GM12878 (cell line): ENCODE data around the gene CUTC. TPM values are rescaled to one million over a fixed set of nuclear protein-coding genes. Genes with fewer than 3 reads are reported as not detected.

Experiments
- ASH2L ChIP-seq: fragments of 300-600, 200-600 bp; sonication (generic); IDR thresholded peaks from 2 replicates; pipeline ENCODE4 v1.6.1; 2017; ENCODE audit warnings: low read depth, mild to moderate bottlenecking, borderline replicate concordance
- CEBPB ChIP-seq, 2 experiments: fragments of 150-350 bp in 1 of 2; IDR thresholded peaks; 2 replicates each; pipeline ENCODE4 v1.6.1; 2012 to 2014; ENCODE audit warnings: low read depth in 2 of 2, low read length in 2 of 2, borderline replicate concordance in 1 of 2, inconsistent platforms in 1 of 2
- CHD1 ChIP-seq: IDR thresholded peaks from 2 replicates; pipeline ENCODE4 v1.6.1; 2012; ENCODE audit warnings: low read depth, low read length, improper control_type of control experiment
- EED ChIP-seq: sonication (generic); IDR thresholded peaks from 2 replicates; pipeline ENCODE4 v1.6.1; 2016; ENCODE audit warnings: antibody characterized with exemption, low read depth
- EP300 ChIP-seq, 2 experiments: fragments of 150-350 bp in 1 of 2; IDR thresholded peaks; 2 replicates each; pipeline ENCODE4 v1.6.1; 2011 to 2012; ENCODE audit warnings: low read depth in 2 of 2, low read length in 2 of 2, borderline replicate concordance in 1 of 2, improper control_type of control experiment in 1 of 2, inconsistent platforms in 1 of 2; ENCODE audit not compliant: control insufficient read depth in 1 of 2
- HDAC2 ChIP-seq: fragments of 200-600 bp; sonication (generic); IDR thresholded peaks from 2 replicates; pipeline ENCODE4 v1.6.1; 2017
- HDAC6 ChIP-seq: fragments of 200-600 bp; sonication (generic); IDR thresholded peaks from one replicate; pipeline ENCODE4 v1.8.0; 2017; ENCODE audit warnings: antibody characterized with exemption; ENCODE audit not compliant: unreplicated experiment
- MEF2B ChIP-seq: fragments of 450-650 bp; IDR thresholded peaks from 2 replicates; pipeline ENCODE4 v1.6.1; 2018; ENCODE audit warnings: mild to moderate bottlenecking, moderate library complexity; ENCODE audit not compliant: partially characterized antibody, poor library complexity, severe bottlenecking
- MTA2 ChIP-seq: fragments of 450-650 bp; IDR thresholded peaks from 2 replicates; pipeline ENCODE4 v1.6.1; 2016; ENCODE audit warnings: low read depth, mild to moderate bottlenecking, moderate library complexity
- MXI1 ChIP-seq: fragments of 150-350 bp; IDR thresholded peaks from 2 replicates; pipeline ENCODE4 v1.6.1; 2011; ENCODE audit warnings: low read depth, mild to moderate bottlenecking, inconsistent platforms, low read length, improper control_type of control experiment
- MYC ChIP-seq: IDR thresholded peaks from 2 replicates; pipeline ENCODE4 v1.6.1; 2011; ENCODE audit warnings: mild to moderate bottlenecking, low read length, moderate library complexity, inconsistent platforms; ENCODE audit not compliant: insufficient read depth, insufficient replicate concordance, insufficient read length, severe bottlenecking
- NR2F1 ChIP-seq: fragments of 450-650 bp; conservative IDR thresholded peaks from 2 replicates; pipeline ENCODE4 v1.6.1; 2017; ENCODE audit warnings: mild to moderate bottlenecking
- PAX8 ChIP-seq: fragments of 450-650 bp; IDR thresholded peaks from 2 replicates; pipeline ENCODE4 v1.6.1; 2017; ENCODE audit warnings: mild to moderate bottlenecking, moderate library complexity
- PRDM15 ChIP-seq: fragments of 450-650 bp; formaldehyde crosslinking; IDR thresholded peaks from 2 replicates; pipeline ENCODE4 v1.4.0; 2020; ENCODE audit warnings: mild to moderate bottlenecking, moderate library complexity
- RAD51 ChIP-seq: fragments of 450-650 bp; IDR thresholded peaks from 2 replicates; pipeline ENCODE4 v1.6.1; 2016; ENCODE audit warnings: moderate library complexity, mild to moderate bottlenecking, inconsistent platforms
- SIN3A ChIP-seq: IDR thresholded peaks from 2 replicates; pipeline ENCODE4 v1.6.1; 2012; ENCODE audit warnings: low read depth, low read length, improper control_type of control experiment
- TAF1 ChIP-seq: IDR thresholded peaks from 2 replicates; pipeline ENCODE4 v1.6.1; 2011; ENCODE audit warnings: mild to moderate bottlenecking, low read depth, low read length, borderline replicate concordance
- TCF3 ChIP-seq: IDR thresholded peaks from 2 replicates; pipeline ENCODE4 v1.6.1; 2012; ENCODE audit warnings: low read depth, mild to moderate bottlenecking, low read length, borderline replicate concordance; ENCODE audit not compliant: insufficient read depth
- ZZZ3 ChIP-seq: IDR thresholded peaks from 2 replicates; pipeline ENCODE4 v1.6.1; 2011; ENCODE audit warnings: low read depth; ENCODE audit not compliant: control insufficient read depth, insufficient read length
- polyA plus RNA-seq, 11 experiments: library from polyadenylated mRNA; depleted of rRNA in 4 of 11; unstranded in 6 of 11; stranded (reverse) in 5 of 11; fragments of >200 nt; fragmentation: Nextera tagmentation in 4 of 11; fragmentation: Illumina TruSeq in 1 of 11; extraction: Ambion mirVana in 4 of 11; extraction: Trizol in 1 of 11; gene quantifications; 1 replicate in 1 of 11; 2 replicates in 10 of 11; pipeline versions ENCODE4 v1.2.1 to v1.2.3, GENCODE V29; 2011 to 2016; ENCODE audit warnings: inconsistent platforms in 2 of 11, missing spikeins in 2 of 11, low read depth in 1 of 11
- total RNA-seq, 4 experiments: library from RNA; depleted of rRNA in 3 of 4; stranded (reverse); fragments of >200 nt in 3 of 4; fragmentation: Illumina TruSeq in 1 of 4; extraction: Trizol in 1 of 4; gene quantifications; 2 replicates each; pipeline versions ENCODE4 v1.2.1 to v1.2.3, GENCODE V29; 2013 to 2021
- TF ChIP-seq, protein P1 (sequence below): fragments of 450-650 bp; formaldehyde crosslinking; IDR thresholded peaks from 2 replicates; pipeline ENCODE4 v1.4.0; 2022; ENCODE audit warnings: mild to moderate bottlenecking, moderate library complexity
- TF ChIP-seq, protein P2 (sequence below): fragments of 450-650 bp; conservative IDR thresholded peaks from 2 replicates; pipeline ENCODE4 v1.6.1; 2017; ENCODE audit warnings: mild to moderate bottlenecking, moderate library complexity

CUTC gene
- total and polyA plus RNA-seq, 10 of the 15 experiments (the other 5 are each of a cell fraction or from before 2014, with no cell fraction given): 23.8 to 71.7 (median 40.8) TPM

- TF ChIP-seq NR2F1: no peak
- TF ChIP-seq MYC: no peak
- no peak for TF ChIP-seq EED
- no peak for TF ChIP-seq SIN3A
- TF ChIP-seq HDAC2: no peak
- TF ChIP-seq CEBPB (IDR thresholded peaks at IDR 0.05; ENCODE audit: borderline replicate concordance in 1 of 2, low read depth in 2 of 2, low read length in 2 of 2): no peak
- TF ChIP-seq MEF2B: peak; percentile 11
- no peak for TF ChIP-seq ASH2L
- no peak for TF ChIP-seq CHD1
- peak; percentile 47; the same call in 1 of the 2 replicates for TF ChIP-seq MTA2
- no peak for TF ChIP-seq HDAC6
- no peak for TF ChIP-seq RAD51
- TF ChIP-seq, protein P1, sequence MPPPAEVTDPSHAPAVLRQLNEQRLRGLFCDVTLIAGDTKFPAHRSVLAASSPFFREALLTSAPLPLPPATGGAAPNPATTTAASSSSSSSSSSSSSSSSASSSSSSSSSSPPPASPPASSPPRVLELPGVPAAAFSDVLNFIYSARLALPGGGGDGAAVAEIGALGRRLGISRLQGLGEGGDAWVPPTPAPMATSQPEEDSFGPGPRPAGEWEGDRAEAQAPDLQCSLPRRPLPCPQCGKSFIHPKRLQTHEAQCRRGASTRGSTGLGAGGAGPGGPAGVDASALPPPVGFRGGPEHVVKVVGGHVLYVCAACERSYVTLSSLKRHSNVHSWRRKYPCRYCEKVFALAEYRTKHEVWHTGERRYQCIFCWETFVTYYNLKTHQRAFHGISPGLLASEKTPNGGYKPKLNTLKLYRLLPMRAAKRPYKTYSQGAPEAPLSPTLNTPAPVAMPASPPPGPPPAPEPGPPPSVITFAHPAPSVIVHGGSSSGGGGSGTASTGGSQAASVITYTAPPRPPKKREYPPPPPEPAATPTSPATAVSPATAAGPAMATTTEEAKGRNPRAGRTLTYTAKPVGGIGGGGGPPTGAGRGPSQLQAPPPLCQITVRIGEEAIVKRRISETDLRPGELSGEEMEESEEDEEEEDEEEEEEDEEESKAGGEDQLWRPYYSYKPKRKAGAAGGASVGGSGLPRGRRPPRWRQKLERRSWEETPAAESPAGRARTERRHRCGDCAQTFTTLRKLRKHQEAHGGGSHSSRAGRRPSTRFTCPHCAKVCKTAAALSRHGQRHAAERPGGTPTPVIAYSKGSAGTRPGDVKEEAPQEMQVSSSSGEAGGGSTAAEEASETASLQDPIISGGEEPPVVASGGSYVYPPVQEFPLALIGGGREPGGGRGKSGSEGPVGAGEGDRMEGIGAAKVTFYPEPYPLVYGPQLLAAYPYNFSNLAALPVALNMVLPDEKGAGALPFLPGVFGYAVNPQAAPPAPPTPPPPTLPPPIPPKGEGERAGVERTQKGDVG (CRISPR knock-in tag): no peak
- no peak for TF ChIP-seq PRDM15 (CRISPR knock-in tag)
- TF ChIP-seq PAX8: 0 out of 2 replicates have a peak, but pooled peaks have one; percentile 45
- no peak for TF ChIP-seq TAF1
- TF ChIP-seq MXI1: peak; percentile 50; the same call in 1 of the 2 replicates
- no peak for TF ChIP-seq TCF3
- no peak for TF ChIP-seq ZZZ3
- TF ChIP-seq EP300 (IDR thresholded peaks at IDR 0.05; ENCODE audit: borderline replicate concordance in 1 of 2, control insufficient read depth in 1 of 2, low read depth in 2 of 2, low read length in 2 of 2): peak; percentile 41 to 43; a peak in 2 of 4 replicates
- TF ChIP-seq, protein P2, sequence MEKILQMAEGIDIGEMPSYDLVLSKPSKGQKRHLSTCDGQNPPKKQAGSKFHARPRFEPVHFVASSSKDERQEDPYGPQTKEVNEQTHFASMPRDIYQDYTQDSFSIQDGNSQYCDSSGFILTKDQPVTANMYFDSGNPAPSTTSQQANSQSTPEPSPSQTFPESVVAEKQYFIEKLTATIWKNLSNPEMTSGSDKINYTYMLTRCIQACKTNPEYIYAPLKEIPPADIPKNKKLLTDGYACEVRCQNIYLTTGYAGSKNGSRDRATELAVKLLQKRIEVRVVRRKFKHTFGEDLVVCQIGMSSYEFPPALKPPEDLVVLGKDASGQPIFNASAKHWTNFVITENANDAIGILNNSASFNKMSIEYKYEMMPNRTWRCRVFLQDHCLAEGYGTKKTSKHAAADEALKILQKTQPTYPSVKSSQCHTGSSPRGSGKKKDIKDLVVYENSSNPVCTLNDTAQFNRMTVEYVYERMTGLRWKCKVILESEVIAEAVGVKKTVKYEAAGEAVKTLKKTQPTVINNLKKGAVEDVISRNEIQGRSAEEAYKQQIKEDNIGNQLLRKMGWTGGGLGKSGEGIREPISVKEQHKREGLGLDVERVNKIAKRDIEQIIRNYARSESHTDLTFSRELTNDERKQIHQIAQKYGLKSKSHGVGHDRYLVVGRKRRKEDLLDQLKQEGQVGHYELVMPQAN: no peak
These were observed 22.4 kb upstream of the CUTC start (continued) for GRCh38 chr10:99709480-99710229.
